ENCODE data around the gene RXFP2. TPM values are rescaled to one million over a fixed set of nuclear protein-coding genes. Genes with fewer than 3 reads are reported as not detected.

Gene RXFP2
- total and polyA plus RNA-seq, 2 donors: not detected

DNA sequence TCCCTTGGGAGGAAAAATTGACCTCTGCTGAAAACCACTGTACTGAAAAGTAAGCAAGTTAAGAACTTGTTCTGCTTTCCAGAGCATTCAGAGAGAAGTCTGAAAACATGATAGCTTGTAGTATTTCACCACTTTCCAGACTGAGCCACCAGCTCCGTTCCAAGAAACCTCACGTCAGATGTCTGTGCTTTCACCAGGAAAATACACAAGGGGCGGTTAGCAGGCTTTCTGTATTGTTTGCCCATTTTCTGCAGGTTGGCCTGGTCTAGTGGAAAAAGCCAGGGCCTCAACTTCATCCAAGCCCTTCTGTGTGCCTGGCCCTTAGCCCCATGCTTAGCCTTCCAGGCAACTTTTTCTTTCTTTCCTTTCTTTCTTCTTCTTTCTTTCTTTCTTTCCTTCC lies 36.4 kb downstream of the RXFP2 start:
- DNase-seq (ENCODE audit: extremely low spot score): no peak
- H3K36me3 ChIP-seq (ENCODE audit: insufficient read depth): no peaks in the 10 kb centered on the region

DNA sequence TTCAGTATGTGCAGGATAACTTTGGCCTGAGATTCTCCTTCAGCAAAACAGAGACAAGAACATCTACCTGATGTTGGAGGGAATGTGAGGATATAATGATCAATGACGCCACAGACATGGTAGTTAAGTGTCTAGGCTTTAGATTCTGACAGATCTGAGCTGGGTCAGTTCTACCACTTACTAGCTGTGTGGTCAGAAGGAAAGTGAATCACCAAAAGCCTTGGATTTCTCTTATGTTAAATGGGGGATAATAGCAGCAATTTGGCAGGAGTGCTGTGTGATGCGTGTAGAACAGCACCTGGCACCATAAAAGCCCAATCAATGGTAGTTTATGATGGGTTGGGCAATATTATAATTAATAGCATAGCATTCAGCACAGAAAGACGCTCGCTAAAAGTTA lies 41.7 kb downstream of the RXFP2 start:
- no peak overlapping the region for H3K4me3 ChIP-seq (ENCODE audit: low read depth, low read length)
- no peaks in the 10 kb centered on the region for H3K4me1 ChIP-seq (ENCODE audit: insufficient read depth)
- DNase-seq (ENCODE audit: extremely low spot score): no peak
- H3K36me3 ChIP-seq (ENCODE audit: insufficient read depth): no peaks in the 10 kb centered on the region
- 48% methylated on average over 4 of the region's 4 CpGs for WGBS
- H3K27ac ChIP-seq (ENCODE audit: low read depth): no peak overlapping the region

More for the DNA sequence above, 36.4 kb downstream of the RXFP2 start:
- Histone ChIP-seq H3K27ac (ENCODE audit: low read depth) (no peak overlapping the region), H3K4me3 (ENCODE audit: low read depth, low read length) (no peak overlapping the region), H3K4me1 (ENCODE audit: insufficient read depth) (no peaks in the 10 kb centered on the region)
- 78% methylated on average over 3 of the region's 3 CpGs for WGBS

DNA sequence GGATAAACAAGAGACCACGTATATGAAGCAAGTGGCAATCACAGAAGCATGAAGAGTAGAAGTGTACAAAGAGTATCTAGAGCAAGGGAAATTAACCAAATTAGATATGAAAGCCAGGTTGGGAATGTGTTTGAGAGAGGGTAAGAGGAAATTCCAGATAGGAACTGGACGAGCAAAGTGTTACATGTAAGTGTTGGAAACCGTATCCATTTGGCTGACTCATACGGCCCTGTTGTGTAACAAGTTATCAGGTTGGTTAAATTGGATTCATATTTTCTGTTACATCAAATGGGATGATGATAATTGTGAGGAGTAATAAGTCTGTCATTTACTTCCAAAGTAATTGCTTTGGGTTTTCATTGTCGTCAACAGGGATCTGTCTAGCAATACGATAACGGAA lies 46.7 kb downstream of the RXFP2 start:
- 62% methylated on average over 7 of the region's 7 CpGs for WGBS
- H3K4me1 ChIP-seq (ENCODE audit: insufficient read depth): no peaks in the 10 kb centered on the region
- H3K4me3 ChIP-seq (ENCODE audit: low read depth, low read length): no peak overlapping the region
- DNase-seq (ENCODE audit: extremely low spot score): no peak
- H3K27ac ChIP-seq (ENCODE audit: low read depth): no peak overlapping the region
- no peaks in the 10 kb centered on the region for H3K36me3 ChIP-seq (ENCODE audit: insufficient read depth)

DNA sequence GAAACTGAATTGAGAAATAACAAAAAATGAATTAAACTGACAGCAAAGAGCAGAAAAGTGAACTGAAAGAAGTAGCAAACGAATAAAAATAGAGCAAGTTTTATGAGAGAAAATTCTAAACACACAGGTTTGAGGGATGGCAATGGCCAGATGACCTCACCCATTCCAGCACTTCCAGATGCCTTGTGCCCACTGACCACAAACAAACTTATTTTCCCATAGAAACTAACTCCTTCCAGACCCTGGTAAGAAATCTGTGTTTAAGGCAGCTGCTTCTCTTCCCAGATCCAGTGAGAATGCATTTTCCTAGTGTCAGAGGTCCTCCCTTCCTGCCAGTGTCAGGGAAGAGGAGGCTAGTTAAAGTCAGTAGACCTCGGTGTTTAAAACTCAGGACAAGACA lies 51.7 kb downstream of the RXFP2 start:
- no peaks in the 10 kb centered on the region for H3K36me3 ChIP-seq (ENCODE audit: insufficient read depth)
- no peak overlapping the region for H3K4me3 ChIP-seq (ENCODE audit: low read depth, low read length)
- no peaks in the 10 kb centered on the region for H3K4me1 ChIP-seq (ENCODE audit: insufficient read depth)
- DNase-seq (ENCODE audit: extremely low spot score): no peak
- H3K27ac ChIP-seq (ENCODE audit: low read depth): no peak overlapping the region
- 53% methylated on average over 2 of the region's 2 CpGs for WGBS

DNA sequence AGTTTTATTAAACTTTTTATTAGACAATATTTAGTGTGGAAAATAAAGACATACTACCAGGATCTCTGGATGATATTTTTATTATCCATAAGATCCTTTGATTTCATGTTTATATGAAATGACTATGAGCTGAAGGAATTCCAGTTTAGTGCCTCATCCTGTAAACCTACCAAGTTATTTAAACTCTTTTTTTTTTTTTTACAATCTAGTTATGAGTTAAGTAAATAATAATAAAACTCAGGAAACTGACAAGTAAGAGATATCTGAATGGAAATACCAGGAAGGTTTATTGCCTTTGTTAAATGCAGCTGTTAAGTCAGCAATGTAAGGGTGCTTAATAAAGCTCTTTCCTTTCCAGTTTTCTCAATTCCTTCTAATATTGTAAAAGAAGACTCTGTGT lies 53.9 kb downstream of the RXFP2 start:
- H3K4me1 ChIP-seq (ENCODE audit: insufficient read depth): no peaks in the 10 kb centered on the region
- DNase-seq (ENCODE audit: extremely low spot score): no peak
- no peak overlapping the region for H3K27ac ChIP-seq (ENCODE audit: low read depth)
- H3K36me3 ChIP-seq (ENCODE audit: insufficient read depth): no peaks in the 10 kb centered on the region
- no peak overlapping the region for H3K4me3 ChIP-seq (ENCODE audit: low read depth, low read length)

DNA sequence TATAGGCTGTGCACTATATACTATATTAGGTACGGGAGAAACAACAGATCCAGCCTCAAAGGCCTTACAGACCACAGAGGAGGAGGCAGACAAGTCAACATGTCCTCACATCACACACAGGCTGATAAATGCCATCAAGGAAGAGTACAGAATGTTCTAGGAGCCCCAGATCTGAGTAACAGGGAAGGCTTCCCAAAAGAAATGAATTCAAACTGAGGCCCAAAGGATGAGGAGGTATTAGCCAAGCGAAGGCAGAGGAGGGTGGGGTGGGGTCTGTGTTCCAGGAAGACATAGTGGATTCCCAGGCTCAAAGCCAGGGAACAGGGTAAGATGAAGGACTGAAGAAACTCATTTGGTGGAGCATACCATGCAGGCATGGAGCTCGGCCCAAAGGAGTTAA lies 55.1 kb downstream of the RXFP2 start:
- Histone ChIP-seq H3K36me3 (ENCODE audit: insufficient read depth) (no peaks in the 10 kb centered on the region), H3K4me1 (ENCODE audit: insufficient read depth) (no peaks in the 10 kb centered on the region)
- 70% methylated on average over 3 of the region's 3 CpGs for WGBS

DNA sequence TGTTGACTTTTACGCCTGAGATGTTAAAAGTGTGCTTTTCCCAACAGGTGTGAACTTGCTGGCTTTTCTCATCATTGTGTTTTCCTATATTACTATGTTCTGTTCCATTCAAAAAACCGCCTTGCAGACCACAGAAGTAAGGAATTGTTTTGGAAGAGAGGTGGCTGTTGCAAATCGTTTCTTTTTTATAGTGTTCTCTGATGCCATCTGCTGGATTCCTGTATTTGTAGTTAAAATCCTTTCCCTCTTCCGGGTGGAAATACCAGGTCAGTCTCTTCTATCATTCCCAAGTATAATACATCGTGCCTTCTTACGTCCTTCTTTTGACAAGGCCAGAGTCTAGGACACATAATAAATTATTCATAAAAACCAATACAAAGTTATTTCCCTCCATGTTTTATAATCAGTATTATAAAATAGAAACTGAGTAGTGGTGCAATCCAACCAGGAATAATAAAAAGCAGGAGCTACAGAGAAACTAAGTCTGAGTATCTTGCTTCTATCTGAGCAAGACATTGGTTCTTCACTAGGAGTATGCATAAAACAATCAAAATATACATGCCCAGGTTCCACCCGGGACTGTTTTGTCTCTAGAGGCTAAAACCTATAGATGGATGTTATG lies 57.9 kb downstream of the RXFP2 start:
- Histone ChIP-seq H3K27ac (ENCODE audit: low read depth) (no peak overlapping the region), H3K4me1 (ENCODE audit: insufficient read depth) (no peaks in the 10 kb centered on the region), H3K36me3 (ENCODE audit: insufficient read depth) (no peaks in the 10 kb centered on the region), H3K4me3 (ENCODE audit: low read depth, low read length) (no peak overlapping the region)
- WGBS: 32% methylated on average over 7 of the region's 7 CpGs
- peak; percentile 11 for DNase-seq (ENCODE audit: extremely low spot score)

More for the DNA sequence above, 55.1 kb downstream of the RXFP2 start:
- DNase-seq (ENCODE audit: extremely low spot score): no peak
- no peak overlapping the region for H3K27ac ChIP-seq (ENCODE audit: low read depth)
- no peak overlapping the region for H3K4me3 ChIP-seq (ENCODE audit: low read depth, low read length)

DNA sequence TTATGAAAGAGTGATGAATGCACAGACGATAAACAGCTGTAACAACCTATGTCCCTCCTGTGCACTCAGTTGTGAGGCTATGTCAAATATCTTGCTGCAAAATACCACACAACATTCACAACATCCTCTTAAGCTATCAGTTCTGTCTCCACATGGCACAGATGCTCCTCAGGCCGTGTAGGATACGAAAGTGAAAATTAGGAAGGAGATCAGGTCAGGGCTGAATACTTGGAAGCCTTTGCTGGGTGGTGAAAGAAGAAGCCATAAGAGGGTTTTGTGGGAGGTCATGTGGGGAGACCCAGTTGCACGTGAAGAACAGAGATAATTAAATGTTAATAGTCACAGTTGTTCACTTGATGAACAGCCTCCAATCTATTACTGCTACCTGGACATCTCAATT lies 58.9 kb downstream of the RXFP2 start:
- Histone ChIP-seq H3K4me1 (ENCODE audit: insufficient read depth) (no peaks in the 10 kb centered on the region), H3K4me3 (ENCODE audit: low read depth, low read length) (no peak overlapping the region), H3K36me3 (ENCODE audit: insufficient read depth) (no peaks in the 10 kb centered on the region), H3K27ac (ENCODE audit: low read depth) (no peak overlapping the region)
- no peak for DNase-seq (ENCODE audit: extremely low spot score)
- whole genome bisulfite sequencing: 69% methylated on average over 4 of the region's 4 CpGs

DNA sequence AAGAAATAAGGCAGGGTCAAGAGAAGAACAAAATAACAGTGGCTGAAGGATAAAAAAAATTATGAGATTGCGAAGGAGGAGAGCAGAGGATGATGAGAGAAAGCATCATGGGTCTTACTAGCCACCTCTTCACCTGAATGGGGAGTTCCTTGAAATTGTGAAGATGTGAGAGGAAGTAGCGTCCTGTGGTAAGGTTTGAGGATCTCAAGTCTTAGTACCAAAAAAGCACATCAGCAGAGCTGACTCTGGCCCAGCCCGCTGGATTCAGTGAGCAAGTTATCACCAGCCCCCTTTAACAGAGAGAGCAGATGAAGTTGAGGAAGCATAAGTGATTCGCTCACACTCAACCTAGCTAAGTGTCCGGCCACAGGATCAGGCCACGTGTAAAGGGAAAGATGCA lies 61.8 kb downstream of the RXFP2 start:
- 84% methylated on average over 6 of the region's 6 CpGs for WGBS
- Histone ChIP-seq H3K4me3 (ENCODE audit: low read depth, low read length) (no peak overlapping the region), H3K4me1 (ENCODE audit: insufficient read depth) (no peaks in the 10 kb centered on the region), H3K36me3 (ENCODE audit: insufficient read depth) (no peaks in the 10 kb centered on the region), H3K27ac (ENCODE audit: low read depth) (no peak overlapping the region)
- no peak for DNase-seq (ENCODE audit: extremely low spot score)

DNA sequence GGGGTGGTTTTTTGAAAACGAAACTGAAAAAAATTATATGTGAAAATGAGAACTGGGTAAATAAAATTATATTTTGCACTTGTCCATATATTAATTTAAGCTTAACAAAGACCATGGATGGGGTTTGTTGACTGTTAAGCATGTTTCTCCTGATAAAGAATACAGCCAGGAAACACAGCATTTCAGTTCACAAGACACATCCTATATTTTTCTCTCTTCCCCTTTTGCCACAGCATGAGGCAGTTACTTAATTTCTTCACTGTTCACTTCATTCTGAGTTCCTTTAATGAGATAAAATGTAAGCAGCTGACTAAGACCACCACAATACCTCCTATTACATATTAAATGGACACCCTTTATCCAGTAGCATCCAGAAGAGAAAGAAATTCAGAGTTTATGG lies 64.0 kb downstream of the RXFP2 start:
- WGBS: 80% methylated on average over 1 of the region's 1 CpG
- H3K4me3 ChIP-seq (ENCODE audit: low read depth, low read length): no peak overlapping the region
- DNase-seq (ENCODE audit: extremely low spot score): no peak
- H3K27ac ChIP-seq (ENCODE audit: low read depth): no peak overlapping the region
- H3K4me1 ChIP-seq (ENCODE audit: insufficient read depth): no peaks in the 10 kb centered on the region
- no peaks in the 10 kb centered on the region for H3K36me3 ChIP-seq (ENCODE audit: insufficient read depth)

DNA sequence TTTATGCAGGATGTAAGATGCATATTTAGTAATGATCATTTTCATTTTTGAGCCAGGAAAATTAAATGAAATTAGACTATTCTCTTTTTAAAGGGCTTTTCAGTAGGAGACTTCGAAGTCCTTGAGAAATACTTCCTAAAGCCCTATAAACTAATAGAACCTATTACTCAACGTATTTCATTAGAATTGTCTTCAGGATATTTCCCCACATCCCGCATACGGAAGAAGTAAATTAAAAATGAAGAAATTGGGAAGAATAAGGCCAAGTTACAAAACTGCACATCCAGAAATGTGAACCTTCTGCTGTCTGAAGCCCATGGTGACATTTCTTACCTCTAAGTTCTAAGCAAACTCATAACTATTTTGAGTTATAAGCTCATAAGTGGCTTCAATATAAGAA lies 66.5 kb downstream of the RXFP2 start:
- no peaks in the 10 kb centered on the region for H3K4me1 ChIP-seq (ENCODE audit: insufficient read depth)
- WGBS: 96% methylated on average over 4 of the region's 4 CpGs
- DNase-seq (ENCODE audit: extremely low spot score): no peak
- no peak overlapping the region for H3K4me3 ChIP-seq (ENCODE audit: low read depth, low read length)
- H3K36me3 ChIP-seq (ENCODE audit: insufficient read depth): no peaks in the 10 kb centered on the region
- no peak overlapping the region for H3K27ac ChIP-seq (ENCODE audit: low read depth)

DNA sequence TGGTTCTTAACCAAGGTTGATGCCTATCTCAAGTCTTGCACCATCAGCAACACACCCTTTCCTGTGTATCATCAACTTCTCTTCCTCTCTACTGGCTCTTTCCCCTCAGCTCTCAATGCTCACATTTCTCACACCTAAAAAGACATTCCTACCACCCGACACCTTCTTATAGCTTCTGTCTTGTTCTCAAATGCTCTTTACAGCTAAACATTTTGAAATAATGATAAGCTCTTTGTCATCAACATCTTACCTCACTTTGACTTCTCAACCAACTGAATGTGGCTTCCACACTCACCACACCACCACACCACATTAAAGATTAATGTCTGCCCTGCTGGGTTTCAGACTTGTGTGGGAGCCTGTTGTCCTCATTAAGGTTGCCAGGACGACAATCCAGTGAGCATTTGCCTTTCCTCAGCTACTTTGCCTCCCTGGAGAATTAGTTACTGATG lies 67.8 kb downstream of the RXFP2 start:
- WGBS: 66% methylated on average over 2 of the region's 2 CpGs
- no peaks in the 10 kb centered on the region for H3K36me3 ChIP-seq (ENCODE audit: insufficient read depth)
- no peak overlapping the region for H3K27ac ChIP-seq (ENCODE audit: low read depth)
- no peak overlapping the region for H3K4me3 ChIP-seq (ENCODE audit: low read depth, low read length)
- H3K4me1 ChIP-seq (ENCODE audit: insufficient read depth): no peaks in the 10 kb centered on the region
- DNase-seq (ENCODE audit: extremely low spot score): no peak

DNA sequence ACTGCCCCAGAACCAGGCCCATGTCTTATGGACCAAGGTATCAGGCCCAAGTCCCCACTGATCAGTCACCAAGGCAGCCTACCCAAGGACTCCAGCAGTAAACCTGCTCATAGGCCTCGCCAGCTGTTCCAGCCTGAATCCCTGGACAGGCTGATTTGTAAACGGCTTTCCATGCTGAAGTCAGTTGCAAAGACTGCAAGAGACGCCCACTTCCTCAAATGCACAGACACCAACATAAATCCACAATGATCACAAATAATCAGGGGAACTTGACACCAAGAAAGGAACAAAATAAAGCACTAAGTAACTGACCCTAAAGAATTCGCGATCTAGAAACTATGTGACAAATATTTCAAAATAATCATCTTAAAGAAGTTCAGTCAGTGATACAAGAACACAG lies 75.2 kb downstream of the RXFP2 start:
- Histone ChIP-seq H3K4me3 (ENCODE audit: low read depth, low read length) (no peak overlapping the region), H3K4me1 (ENCODE audit: insufficient read depth) (no peaks in the 10 kb centered on the region), H3K27ac (ENCODE audit: low read depth) (no peak overlapping the region), H3K36me3 (ENCODE audit: insufficient read depth) (no peaks in the 10 kb centered on the region)
- WGBS: 89% methylated on average over 5 of the region's 5 CpGs
- DNase-seq (ENCODE audit: extremely low spot score): no peak

DNA sequence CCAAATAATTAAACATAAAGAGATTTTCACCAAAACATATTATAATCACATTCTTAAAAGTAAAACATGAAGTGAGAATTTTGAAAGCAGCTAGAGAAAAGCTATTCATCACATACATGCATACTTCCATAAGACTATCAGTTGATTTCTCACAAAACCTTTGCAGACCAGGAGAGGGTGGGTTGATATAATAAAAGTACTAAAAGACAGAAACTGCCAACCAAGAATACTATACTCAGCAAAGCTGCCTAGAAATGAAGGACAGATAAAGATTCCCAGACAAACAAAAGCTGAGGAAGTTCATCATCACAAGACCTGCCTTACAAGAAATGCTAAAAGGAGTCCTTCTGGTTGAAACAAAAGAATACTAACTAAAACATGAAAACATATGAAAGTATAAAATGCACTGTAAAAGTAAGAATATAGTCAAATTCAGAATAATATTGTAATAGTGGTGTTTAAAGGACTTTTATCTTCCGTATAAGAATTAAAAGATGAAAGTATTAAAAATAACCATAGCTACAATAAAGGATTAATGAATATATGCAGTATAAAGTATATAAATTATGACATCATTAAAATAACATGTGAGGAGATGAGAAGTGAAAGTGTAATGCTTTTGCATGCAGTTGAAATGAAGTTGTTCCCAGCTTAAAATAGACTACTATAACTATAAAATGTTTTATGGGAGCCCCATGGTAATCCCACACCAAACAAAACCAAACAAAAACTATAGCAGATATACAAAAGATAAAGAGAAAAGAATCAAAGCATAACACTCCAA lies 76.2 kb downstream of the RXFP2 start:
- WGBS: 1% methylated on average over 1 of the region's 1 CpG
- no peak overlapping the region for H3K27ac ChIP-seq (ENCODE audit: low read depth)
- no peak for DNase-seq (ENCODE audit: extremely low spot score)
- H3K4me3 ChIP-seq (ENCODE audit: low read depth, low read length): no peak overlapping the region
- H3K36me3 ChIP-seq (ENCODE audit: insufficient read depth): no peaks in the 10 kb centered on the region
- H3K4me1 ChIP-seq (ENCODE audit: insufficient read depth): no peaks in the 10 kb centered on the region
